SHP77 treated with DMSO at 0.1 percent for 48 hours (cell line): ENCODE data around the gene C16orf96.

Experiments used
- DNase-seq: peaks from one replicate; lab custom pipeline; 2025; lab: John Stamatoyannopoulos, UW

C16orf96 gene

DNA sequence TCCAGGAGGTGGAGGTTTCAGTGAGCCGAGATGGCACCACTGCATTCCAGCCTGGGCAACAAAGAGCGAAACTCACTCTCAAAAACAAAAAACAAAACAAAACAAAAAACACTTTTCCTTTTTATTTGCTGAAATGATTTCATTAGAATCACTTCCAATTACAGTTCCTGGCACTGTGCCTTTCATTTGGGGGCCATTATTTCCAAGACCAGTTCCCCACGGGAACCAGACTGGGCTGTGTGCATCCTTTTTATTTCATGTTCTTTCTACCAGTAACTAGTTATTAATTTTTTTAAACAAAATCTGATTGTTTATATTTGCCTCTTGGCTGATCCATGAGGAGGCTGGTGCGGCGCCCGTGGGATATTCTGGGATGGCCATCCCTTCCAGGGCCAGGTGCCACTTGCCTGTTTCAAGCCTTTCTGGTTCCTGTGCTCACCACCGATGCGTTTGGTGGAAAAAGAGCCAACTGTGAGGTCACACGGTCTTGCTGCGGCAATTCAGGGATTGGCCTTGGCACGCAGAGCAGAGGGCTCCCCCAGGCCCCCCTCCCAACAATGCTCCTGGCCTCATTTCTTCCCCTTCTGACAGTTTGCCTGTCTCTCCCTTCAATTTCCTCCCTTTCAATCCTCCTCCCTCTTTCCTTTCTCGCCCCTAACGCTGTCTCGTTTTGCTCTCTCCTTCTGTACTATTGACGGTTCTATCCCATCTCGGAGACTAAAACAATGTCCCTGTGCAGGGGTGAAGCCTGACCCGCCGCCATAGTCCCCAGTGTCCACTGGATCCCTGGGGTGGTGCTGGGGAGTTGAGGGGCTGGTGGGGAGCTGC, 45.1 kb downstream of the C16orf96 start:
- DNase-seq = peak; percentile 33

DNA sequence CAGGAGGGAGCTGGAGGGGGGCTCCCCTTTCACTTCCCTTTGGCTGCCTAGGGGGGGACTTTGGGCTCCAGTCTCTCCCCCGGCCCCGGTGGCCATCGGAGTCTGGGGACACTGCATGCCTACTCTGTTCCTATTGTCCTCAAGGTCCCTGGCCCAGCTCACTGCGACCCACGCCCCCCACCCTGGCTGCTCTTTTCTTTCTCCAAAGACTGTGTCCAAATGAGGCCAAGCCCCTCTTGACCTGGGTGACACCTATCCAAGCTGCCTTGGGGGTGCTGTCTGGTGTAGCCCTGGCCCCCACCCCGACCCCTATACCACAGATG, 45.7 kb downstream of the C16orf96 start:
- no peak for DNase-seq

DNA sequence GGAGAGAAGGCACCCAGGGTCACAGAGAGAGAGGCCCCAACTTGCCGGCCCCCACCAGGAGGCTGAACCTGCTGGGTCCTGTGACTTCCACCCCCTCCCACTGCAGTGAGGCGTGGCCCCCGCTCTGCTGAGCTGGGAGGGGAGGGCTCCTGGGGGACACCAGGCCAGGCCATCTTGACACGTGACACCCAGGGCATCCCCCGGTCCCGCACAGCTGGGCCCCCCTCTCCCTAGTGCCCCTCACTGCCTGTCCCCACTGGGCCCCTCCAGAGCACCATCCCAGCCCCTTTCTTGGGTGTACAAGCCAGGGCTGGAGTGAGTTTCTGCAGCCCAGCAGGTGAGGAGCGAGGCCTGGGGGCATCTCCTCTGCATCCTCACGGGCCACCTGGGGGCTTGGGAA, 46.2 kb downstream of the C16orf96 start:
- no peak for DNase-seq

DNA sequence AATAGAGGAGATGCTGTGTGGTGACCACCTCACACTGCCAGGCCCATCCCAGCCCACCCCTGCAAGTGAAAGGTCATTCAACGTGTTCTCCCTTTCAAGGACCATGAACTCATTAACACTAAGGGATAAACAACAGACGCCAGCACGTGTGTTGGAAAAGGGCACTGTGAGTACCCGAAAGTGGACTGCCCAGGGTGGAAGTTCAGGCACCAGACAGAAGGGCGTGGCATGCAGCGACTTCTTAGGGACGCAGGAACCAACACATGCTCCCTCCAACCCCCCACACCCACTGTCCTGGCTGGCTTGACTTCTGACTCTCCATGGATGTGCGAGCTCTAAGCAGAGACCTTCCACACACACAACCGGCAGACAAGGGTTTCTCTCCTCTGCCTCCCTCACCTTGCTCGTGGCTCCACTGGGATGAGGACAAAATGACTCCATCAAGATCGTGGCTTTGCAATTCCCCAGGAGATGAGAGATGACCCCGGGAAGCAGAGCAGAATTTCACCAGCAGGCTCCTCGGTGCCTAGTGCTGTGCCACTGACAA, 47.6 kb downstream of the C16orf96 start:
- DNase-seq = no peak

DNA sequence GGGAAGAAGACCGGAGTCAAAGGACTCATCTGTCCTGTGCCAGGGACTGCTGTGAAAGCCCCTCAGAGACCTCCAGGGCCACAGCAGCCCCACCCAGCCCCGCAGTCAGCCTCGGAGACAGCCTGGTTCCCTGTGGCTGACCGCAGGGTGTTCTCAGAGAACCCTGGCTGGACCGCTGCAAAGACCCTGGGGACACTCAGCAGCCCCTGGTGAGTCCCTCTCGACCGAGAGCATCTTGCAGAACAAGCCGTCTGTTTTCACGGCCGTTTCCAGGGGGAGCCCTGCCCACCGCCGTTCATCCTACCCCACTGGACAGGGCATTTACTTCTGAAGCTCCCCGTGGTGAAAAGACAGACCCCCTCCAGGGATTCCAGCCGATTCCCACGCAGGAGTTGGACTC, 48.3 kb downstream of the C16orf96 start:
- no peak for DNase-seq

DNA sequence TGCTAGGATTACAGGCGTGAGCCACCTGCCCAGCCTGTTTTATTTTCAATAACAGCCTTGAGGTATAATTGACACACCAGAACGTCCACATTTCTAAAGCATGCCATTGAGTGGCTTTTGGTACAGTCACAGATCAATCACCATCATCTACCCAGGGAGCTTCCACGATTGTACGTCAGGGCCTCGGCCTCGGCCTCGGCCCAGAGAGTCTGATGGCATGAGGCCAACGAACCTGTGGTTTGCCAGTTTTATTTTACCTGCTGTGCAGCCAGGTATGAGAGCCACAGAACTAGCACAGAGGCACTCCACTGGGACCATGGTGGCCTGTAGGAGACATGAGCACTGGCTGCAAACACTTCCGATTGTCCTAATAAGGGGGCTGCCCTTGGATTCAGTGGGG, 50.2 kb downstream of the C16orf96 start:
- no peak for DNase-seq

DNA sequence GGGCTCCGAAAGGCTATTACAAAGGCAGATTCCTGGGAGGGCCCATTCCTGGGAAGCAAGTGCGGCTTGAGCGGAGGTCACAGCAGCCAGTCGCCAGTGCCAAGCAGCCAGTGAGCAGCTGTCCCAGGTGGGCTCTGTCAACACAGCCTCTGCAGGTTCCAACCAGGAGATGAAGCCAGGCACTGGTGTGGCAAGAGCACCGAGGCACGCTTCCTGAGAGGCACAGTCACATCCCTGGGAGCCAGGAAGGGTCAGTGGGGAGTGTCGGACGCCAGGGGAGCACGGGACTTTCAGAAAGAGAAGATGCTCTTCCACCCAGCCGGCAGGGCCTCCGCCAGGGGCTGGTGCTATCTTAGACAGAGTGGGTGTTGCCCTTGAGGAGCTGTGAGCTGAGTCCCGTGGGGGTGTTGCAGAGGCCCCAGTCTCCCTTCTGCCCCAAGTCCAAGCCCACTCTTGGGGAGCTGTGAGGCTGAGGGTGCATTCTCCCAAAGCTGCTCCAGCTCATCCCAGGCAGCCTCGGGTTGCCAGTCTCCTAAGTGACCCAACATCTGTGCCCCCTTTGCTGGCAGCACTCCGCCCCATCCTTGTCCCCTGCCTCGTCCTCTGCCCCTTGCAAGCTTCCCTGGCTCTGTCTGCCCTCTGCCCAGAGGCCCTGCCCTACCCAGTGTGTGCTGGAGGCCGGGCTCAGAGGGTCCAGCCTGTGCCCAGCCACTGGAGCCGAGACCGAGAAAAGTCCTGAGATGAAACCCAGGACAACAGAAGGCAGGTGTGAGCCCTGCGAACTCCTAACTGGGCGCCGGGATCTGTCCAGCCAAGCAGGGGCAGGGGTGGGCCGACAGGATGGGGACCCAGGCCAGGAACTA, 51.9 kb downstream of the C16orf96 start:
- DNase-seq = no peak

DNA sequence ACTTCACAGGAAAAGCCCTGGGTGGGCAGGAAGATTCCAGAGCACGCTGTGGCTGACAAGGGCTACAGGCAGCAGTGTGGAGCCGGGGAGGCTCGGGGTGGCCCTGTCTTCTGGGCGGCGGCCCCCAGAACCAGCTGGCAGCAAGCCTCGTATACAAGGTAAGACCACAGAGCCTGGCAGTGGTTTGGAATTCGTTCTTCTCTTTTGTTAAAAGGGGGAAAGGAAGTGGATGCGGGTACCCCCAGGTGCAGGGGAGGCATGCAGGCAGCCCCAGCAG, 52.5 kb downstream of the C16orf96 start:
- no peak for DNase-seq

DNA sequence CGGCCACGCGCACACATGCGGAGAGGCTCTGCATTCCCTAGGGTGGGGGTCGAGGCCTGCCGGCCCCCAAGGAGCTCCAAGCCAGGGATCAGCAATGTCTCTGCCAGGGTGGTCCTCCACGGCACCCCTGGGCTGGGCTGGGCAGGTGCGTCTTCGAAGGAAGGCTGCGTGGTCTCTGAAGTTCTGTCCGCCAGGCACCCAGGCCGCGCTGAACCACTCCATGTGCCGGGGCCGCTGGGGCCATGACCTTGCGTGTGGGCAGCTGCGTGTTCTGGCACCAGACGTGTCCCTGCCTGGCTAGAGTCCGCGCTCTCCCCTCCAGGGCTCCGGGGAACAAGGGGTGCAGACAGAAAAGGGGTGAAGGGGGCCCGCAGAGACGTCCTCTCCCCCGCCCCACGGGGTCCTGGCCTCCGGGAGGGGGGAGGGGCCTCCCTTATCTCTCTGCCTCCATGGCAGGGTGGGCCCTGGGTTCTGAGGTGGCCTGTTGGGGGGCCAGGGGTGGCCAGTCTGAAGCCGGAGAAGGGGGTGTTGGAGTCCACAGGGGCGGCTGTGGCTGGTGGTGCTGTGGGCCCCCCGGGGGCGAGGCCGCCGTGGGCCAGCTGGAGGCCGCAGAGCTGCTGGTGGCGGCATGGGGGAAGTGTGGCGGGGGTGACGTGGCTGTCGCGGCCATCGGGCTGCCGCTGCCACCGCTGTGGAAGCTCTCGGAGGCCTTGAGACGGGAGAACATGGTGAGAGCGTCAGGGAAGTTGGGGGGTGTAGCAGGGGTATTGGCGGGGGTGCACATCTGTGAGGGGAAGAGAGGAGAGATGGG, 53.3 kb downstream of the C16orf96 start:
- DNase-seq = no peak

DNA sequence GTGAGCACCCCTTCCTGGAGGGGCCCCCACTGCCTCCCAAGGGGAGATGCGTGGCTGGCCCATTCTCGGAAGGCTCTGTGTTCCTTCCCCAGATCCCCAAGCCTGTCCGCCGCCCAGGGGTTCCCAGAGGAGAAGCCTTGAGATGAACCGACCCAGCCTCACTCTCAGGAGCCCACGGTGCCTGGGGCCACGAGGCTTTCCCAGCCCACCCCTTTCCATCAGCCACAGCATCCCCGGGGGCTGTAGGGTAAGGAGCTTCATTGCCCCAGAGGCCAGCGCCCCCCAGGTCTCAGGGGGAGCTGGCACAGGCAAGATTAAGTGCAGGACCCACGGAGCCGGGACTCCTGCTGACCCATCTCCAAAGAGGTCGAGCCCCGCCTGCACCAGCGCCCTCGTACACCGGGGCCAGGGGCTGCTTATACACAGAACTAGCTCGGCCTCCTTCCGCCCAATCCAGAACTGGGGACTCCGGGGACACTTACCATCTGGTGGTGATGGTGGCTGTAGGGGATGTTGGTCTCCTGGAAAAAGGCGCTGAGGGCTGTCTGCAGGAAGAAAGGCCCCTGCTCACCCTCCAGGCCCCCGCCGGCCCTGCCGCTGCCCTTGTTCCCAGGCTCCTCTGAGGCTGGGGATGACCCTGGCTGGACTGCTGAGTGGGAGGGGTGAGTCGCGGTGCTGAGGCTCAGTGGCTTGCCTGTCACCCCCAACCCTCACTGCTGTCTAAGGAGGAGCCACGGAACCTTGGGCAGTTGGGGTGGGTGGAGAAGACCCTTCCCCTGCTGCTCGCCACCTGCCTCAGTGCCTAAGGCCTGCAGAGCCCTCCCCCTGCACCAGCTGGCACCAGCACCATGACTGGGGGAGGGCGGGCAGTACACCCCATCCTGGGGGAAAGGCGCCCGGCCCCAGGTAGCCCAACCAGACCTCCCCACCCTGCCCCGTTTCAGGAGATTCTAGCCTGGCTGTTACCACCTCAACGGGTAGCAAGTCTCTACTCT, 54.2 kb downstream of the C16orf96 start:
- DNase-seq = no peak

DNA sequence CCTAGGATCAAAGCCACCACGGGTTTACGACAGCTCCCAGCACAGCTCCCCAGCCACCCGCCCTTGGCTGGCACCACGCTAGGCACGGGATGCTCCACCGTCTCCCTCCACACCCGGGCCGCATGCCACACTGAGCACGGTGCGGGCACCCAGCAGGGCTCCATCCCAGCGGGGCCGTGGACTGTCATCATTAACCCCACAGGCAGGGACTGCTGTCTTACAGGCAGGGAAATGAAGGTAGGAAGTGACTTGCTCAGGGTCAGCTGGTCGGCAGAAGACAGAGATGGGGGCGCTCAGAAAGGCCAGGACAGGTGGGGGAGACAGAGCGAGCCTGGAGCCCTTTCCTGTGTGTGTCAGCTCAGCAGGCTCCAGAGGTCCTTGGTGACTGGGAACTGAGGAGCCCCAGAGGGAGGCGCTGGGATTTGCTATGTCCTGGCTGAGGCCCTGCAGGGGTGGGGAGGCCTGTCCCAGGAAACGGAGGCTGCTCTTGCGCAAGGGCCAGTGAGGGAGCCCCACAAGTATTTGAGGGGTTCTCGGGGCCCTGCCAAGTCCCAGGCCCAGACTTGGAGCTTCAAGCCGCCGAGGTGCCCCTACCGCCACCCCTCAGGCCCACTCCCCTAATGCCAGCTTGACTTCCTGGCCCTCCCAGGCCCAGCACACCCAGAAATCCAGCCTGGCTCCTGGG, 55.3 kb downstream of the C16orf96 start:
- no peak for DNase-seq

DNA sequence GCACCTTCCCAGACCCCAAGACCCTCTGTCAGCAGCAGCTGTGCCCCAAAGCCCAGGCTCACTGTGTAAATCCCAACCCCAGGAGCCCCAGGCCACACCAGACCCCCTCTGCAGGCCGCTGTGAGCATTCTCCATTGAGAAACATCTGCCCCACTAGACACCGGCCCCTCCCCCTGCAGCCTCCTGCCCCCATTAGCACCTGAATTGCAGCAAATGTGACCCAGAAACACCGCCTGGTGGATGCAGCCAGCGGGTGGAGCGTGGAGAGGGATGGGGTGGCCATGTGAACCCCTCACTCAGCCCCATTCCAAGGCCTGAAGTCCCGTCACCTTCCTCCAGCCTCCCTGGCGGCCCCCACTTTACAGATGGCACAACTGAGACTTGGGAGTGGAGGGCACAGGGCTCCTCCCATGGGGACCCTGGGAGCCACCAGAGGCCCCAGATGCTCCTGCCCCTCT, 56.4 kb downstream of the C16orf96 start:
- DNase-seq = no peak

DNA sequence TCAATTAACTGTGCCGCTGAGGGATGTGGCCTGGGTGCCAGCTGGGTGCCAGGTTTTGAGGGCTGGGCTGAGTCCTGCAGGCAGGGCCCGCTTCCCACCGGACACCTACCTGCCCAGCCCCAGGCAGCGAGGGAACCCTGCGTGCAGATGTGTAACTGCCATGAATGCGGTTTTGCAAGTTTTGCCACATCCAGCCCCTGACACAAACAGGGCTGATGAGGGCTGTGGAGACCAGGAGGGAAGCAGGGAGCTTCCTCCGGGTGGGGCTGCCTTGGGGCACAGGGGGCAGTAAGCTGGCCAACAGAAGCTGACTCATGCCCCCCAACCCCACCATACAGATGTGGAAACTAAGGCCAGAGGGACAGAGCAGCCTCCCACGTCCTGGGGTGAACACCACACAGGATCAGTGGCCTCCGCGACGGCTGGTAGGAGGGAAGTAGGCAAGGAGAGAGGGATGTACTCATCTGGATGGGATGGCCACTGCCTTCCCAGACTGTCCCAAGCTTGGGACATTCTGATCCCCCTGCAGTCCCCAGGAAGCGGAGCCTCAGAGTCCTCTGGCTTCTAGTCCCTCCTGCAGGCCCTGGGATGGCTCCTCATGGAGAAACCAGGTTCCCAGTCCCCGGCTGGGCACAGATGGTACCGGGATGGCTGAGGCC, 57.0 kb downstream of the C16orf96 start:
- no peak for DNase-seq

DNA sequence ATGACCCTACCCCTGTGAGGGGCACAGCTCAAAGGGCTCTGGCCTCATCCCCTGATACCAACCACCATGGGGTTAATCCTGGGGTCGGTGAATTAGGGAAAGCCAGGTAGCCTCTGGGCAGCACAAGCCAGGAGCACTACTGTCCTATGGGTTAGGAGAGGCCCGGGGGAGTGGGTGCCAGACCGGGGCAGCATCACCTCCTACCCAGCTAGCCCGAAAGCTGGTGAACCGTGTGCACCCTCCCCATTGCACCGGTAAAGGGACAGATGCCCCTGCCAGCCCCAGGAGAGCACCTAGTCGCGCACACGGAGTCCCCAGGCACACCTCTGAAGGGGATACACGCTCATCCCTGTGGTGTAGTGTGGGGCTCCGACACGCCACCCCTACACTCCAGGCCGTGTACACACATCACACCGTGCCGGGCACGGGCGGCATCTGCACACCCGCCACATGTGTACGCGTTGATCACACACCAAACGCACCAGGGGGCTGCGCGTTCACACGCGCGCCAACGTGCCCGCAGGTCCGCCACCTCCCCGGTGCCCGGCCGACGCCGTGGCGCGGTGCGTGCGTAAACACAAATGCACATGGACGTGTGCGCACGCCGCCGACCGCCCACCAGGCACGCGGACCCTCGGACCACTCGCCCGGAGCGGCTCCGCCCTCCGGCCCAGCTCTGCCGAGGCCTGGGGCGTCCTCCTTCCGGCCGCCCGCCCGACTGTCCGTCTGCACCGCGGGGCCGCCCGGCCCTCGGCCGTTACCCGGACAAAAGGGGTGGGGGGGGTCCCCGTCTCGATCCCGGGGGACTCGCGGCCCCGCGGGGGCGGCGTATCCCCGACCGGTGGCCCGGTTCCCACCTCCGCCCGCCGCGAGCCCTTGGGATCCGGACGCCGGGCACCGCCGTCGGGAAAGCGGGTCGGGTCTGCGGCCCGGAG, 57.8 kb downstream of the C16orf96 start:
- DNase-seq = no peak

DNA sequence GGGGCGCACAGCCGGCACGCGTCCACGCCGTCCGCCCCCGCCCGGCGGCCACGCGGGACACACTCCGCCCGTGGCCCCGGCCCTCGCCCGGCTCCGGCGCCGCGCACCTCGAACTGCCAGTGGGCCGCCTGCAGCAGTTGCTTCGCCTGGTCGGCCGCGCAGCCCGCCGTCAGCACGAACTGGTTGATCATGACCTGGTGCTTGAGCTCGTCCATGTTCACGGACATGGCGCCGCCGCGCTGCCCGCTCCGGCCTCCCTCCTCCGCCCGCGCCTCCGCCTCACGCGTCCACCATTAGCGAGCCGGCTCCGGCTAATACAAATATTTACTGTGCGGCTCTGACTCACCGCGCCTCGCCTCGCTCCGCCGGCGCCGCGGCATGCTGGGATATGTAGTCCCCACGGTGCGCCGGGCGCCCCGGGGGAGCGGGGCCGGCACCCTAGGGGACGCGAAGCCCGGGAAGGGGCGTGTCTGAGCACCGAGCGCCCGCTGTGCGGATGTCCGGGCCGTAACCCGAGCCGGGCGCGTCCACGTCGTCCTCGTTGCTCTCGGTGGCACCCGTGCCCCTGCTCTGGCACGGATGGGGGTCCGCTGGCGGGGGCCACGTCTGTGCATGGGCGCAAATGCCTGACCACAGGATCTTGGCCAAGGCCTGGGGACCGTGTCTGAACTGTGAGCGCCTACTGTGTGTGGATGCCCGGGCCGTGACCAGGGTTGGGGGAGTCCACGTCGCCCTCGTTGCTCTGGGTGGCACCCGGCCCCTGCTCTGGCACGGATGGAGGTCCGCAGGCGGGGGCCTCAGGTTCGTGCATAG, 58.6 kb downstream of the C16orf96 start, which contains the start of gene UBALD1:
Gene UBALD1 (minus strand): TSS at position 318 of the 813 bp plus-strand sequence. CDS start 91 bp downstream, at position 227.
- peak; percentile 70 for DNase-seq

DNA sequence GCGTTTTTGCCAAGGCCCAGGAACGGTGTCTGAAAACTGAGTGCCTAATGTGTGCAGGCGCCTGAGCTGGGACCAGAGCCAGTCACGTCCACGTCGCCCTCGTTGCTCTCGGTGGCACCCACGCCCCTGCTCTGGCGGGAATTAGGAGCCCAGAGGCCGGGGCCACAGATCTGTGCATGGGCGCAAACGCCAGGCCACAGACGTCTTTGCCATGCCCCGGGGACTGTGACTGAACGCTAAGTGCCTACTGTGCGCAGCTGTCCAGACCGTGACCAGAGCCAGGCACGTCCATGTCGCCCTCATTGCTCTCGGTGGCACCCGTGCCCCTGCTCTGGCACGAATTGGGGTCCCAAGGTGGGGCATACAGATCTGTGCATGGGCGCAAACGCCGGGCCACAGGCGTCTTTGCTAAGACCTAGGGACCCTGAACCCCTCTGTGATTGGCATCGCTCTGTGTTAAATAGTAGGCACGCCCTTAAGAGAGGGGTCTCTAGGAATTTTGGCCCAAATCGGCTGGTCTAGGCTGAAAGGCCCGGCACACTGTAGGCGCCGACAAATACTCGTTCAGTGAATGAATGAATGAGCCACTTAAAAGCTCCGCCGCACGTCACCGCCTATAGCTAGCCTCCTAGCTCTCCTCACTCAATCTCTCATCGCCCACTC, 59.4 kb downstream of the C16orf96 start:
- no peak for DNase-seq
